H1 (cell line): ENCODE data around the gene CPPED1. TPM values are rescaled to one million over a fixed set of nuclear protein-coding genes. Genes with fewer than 3 reads are reported as not detected.

Source experiments
- CTCF ChIA-PET: fragments of 300-600 bp; sonication (Branson Sonifier 250); formaldehyde crosslinking; loops from one replicate; lab custom pipeline; 2021; ENCODE audit not compliant: partially characterized antibody; lab: Charles Lee
- POLR2A ChIA-PET: fragments of 300-600 bp; sonication (Branson Sonifier 250); formaldehyde crosslinking; loops from one replicate; lab custom pipeline; 2021; ENCODE audit warnings: inconsistent platforms; ENCODE audit not compliant: partially characterized antibody; lab: Charles Lee
- DNase-seq, 2 experiments: peaks; one replicate each; pipeline versions ENCODE4 v3.0.0 to v3.0.0-alpha.2; 2010 to 2022; ENCODE audit warnings: low spot score in 2 of 2, low read depth in 1 of 2, mixed read lengths in 1 of 2
- FAIRE-seq: peaks from 2 replicates; lab custom pipeline; 2011; peaks lifted over from hg19 to GRCh38; lab: Jason Lieb, UNC
- H2AFZ ChIP-seq: 2 replicates; pipeline ENCODE4 v1.8.1; 2012; ENCODE audit warnings: low read length, inconsistent platforms
- H2AK5ac ChIP-seq: 2 replicates; pipeline ENCODE4 v1.6.1; 2013; ENCODE audit warnings: low read depth, low read length
- H2BK120ac ChIP-seq: replicated peaks from 2 replicates; pipeline ENCODE3; 2013; ENCODE audit warnings: low read depth, low read length, inconsistent platforms
- H2BK12ac ChIP-seq: 2 replicates; pipeline ENCODE4 v1.6.1; 2013; ENCODE audit warnings: low read depth, low read length
- H2BK15ac ChIP-seq: 2 replicates; pipeline ENCODE4 v1.6.1; 2013; ENCODE audit warnings: low read length
- H2BK20ac ChIP-seq: 2 replicates; pipeline ENCODE4 v1.6.1; 2013; ENCODE audit warnings: low read length
- H2BK5ac ChIP-seq: 2 replicates; pipeline ENCODE4 v1.6.1; 2013; ENCODE audit warnings: low read depth, low read length
- H3K14ac ChIP-seq: 2 replicates; pipeline ENCODE4 v1.6.1; 2013; ENCODE audit warnings: inconsistent platforms; ENCODE audit not compliant: insufficient read length
- H3K18ac ChIP-seq: 2 replicates; pipeline ENCODE4 v1.6.1; 2013; ENCODE audit warnings: low read length; ENCODE audit errors: extremely low read depth
- H3K23ac ChIP-seq: 2 replicates; pipeline ENCODE4 v1.6.1; 2013; ENCODE audit warnings: inconsistent platforms; ENCODE audit not compliant: insufficient read length
- H3K23me2 ChIP-seq: 2 replicates; pipeline ENCODE4 v1.6.1; 2013; ENCODE audit warnings: low read depth, low read length
- H3K27ac ChIP-seq: 2 replicates; pipeline ENCODE4 v1.6.1; 2011; ENCODE audit warnings: low read depth, low read length, inconsistent platforms
- H3K27me3 ChIP-seq, 4 experiments: replicated peaks in 1 of 4; 1 replicate in 1 of 4; 2 replicates in 3 of 4; pipeline versions ENCODE4 v1.6.1 to v1.8.1; 2011 to 2013; ENCODE audit warnings: low read length in 3 of 4, mild to moderate bottlenecking in 3 of 4, inconsistent platforms in 2 of 4, mixed read lengths in 2 of 4, moderate library complexity in 1 of 4; ENCODE audit not compliant: control insufficient read depth in 3 of 4, insufficient read depth in 3 of 4; ENCODE audit errors: extremely low read depth in 1 of 4
- H3K36me3 ChIP-seq, 4 experiments: 2 replicates each; pipeline versions ENCODE4 v1.6.1 to v1.8.1; 2011 to 2013; ENCODE audit warnings: mild to moderate bottlenecking in 4 of 4, low read length in 3 of 4, moderate library complexity in 2 of 4, control low read depth in 1 of 4, inconsistent platforms in 1 of 4; ENCODE audit not compliant: insufficient read depth in 4 of 4, control insufficient read depth in 2 of 4
- H3K4ac ChIP-seq: replicated peaks from 2 replicates; pipeline ENCODE3; 2013; ENCODE audit warnings: low read length, low read depth, mixed read lengths, inconsistent platforms; ENCODE audit not compliant: insufficient read length
- H3K4me1 ChIP-seq, 4 experiments: replicated peaks in 1 of 4; 1 replicate in 1 of 4; 2 replicates in 3 of 4; pipeline versions ENCODE4 v1.6.1 to v1.8.1; 2011 to 2013; ENCODE audit warnings: low read length in 3 of 4, inconsistent platforms in 2 of 4, mixed read lengths in 1 of 4; ENCODE audit not compliant: insufficient read depth in 4 of 4, control insufficient read depth in 3 of 4
- H3K4me2 ChIP-seq, 2 experiments: 2 replicates each; pipeline versions ENCODE4 v1.6.1 to v1.8.1; 2011 to 2013; ENCODE audit warnings: low read depth in 2 of 2, low read length in 2 of 2, control low read depth in 1 of 2, inconsistent platforms in 1 of 2, mild to moderate bottlenecking in 1 of 2; ENCODE audit not compliant: insufficient read depth in 1 of 2
- H3K4me3 ChIP-seq, 4 experiments: fragments of 200-600, 300-600 bp in 1 of 4; sonication (generic), shearing (Covaris generic), sonication (Bioruptor Twin) in 1 of 4; 2 replicates each; pipeline versions ENCODE4 v1.5.1 to v1.8.1; 2011 to 2016; ENCODE audit warnings: low read length in 4 of 4, low read depth in 3 of 4, control low read depth in 2 of 4, inconsistent platforms in 2 of 4, mild to moderate bottlenecking in 2 of 4, mixed read lengths in 1 of 4, moderate library complexity in 1 of 4; ENCODE audit not compliant: insufficient read depth in 2 of 4; ENCODE audit errors: extremely low read depth in 1 of 4
- H3K56ac ChIP-seq: replicated peaks from 2 replicates; pipeline ENCODE3; 2013; ENCODE audit warnings: low read depth, mild to moderate bottlenecking, mixed read lengths, low read length, inconsistent platforms; ENCODE audit not compliant: insufficient read length
- H3K79me1 ChIP-seq: 2 replicates; pipeline ENCODE4 v1.6.1; 2013; ENCODE audit warnings: low read depth, low read length, control low read depth
- H3K79me2 ChIP-seq, 2 experiments: 2 replicates each; pipeline versions ENCODE4 v1.6.1 to v1.8.1; 2012 to 2013; ENCODE audit warnings: low read length in 2 of 2, mild to moderate bottlenecking in 2 of 2, inconsistent platforms in 1 of 2; ENCODE audit not compliant: insufficient read depth in 2 of 2, control insufficient read depth in 1 of 2
- H3K9ac ChIP-seq, 4 experiments: replicated peaks in 1 of 4; 1 replicate in 1 of 4; 2 replicates in 3 of 4; pipeline versions ENCODE4 v1.6.1 to v1.8.1; 2011 to 2013; ENCODE audit warnings: low read depth in 3 of 4, low read length in 3 of 4, control low read depth in 2 of 4, mild to moderate bottlenecking in 2 of 4, moderate library complexity in 2 of 4, inconsistent platforms in 1 of 4; ENCODE audit errors: extremely low read depth in 1 of 4
- H3K9me3 ChIP-seq, 2 experiments: 2 replicates each; pipeline versions ENCODE4 v1.6.1 to v1.8.1; 2012 to 2013; ENCODE audit warnings: mild to moderate bottlenecking in 2 of 2, moderate library complexity in 2 of 2, control low read depth in 1 of 2, inconsistent platforms in 1 of 2, low read depth in 1 of 2, low read length in 1 of 2, mixed read lengths in 1 of 2; ENCODE audit not compliant: insufficient read depth in 2 of 2
- H4K20me1 ChIP-seq, 2 experiments: replicated peaks in 1 of 2; 2 replicates each; pipeline versions ENCODE3 to v1.8.1; 2011 to 2013; ENCODE audit warnings: inconsistent platforms in 2 of 2, low read length in 2 of 2, mild to moderate bottlenecking in 1 of 2; ENCODE audit not compliant: insufficient read depth in 2 of 2, control insufficient read depth in 1 of 2
- H4K5ac ChIP-seq: 2 replicates; pipeline ENCODE4 v1.6.1; 2013; ENCODE audit warnings: low read length, low read depth, mixed read lengths, inconsistent platforms; ENCODE audit not compliant: insufficient read length
- H4K8ac ChIP-seq: 2 replicates; pipeline ENCODE4 v1.8.0; 2013; ENCODE audit warnings: mild to moderate bottlenecking, moderate library complexity, low read length, inconsistent platforms; ENCODE audit not compliant: insufficient read depth; ENCODE audit errors: extremely low read depth
- H4K91ac ChIP-seq: replicated peaks from 2 replicates; pipeline ENCODE3; 2013; ENCODE audit warnings: low read length, mixed read lengths, inconsistent platforms; ENCODE audit not compliant: insufficient read length
- BRCA1 ChIP-seq: IDR thresholded peaks from 2 replicates; pipeline ENCODE4 v1.6.1; 2012; ENCODE audit warnings: low read depth, low read length, improper control_type of control experiment
- FOSL1 ChIP-seq: IDR thresholded peaks from 2 replicates; pipeline ENCODE4 v1.6.1; 2011; ENCODE audit warnings: mild to moderate bottlenecking, low read depth, low read length, moderate library complexity; ENCODE audit not compliant: insufficient read depth
- GABPA ChIP-seq: IDR thresholded peaks from 2 replicates; pipeline ENCODE4 v1.6.1; 2011; ENCODE audit warnings: mild to moderate bottlenecking, low read length, moderate library complexity, borderline replicate concordance; ENCODE audit not compliant: insufficient read depth
- GTF2F1 ChIP-seq: IDR thresholded peaks from 2 replicates; pipeline ENCODE4 v1.6.1; 2012; ENCODE audit warnings: low read depth, low read length, improper control_type of control experiment, borderline replicate concordance
- HDAC2 ChIP-seq, 2 experiments: fragments of 300-600 bp in 1 of 2; sonication (generic) in 1 of 2; IDR thresholded peaks; 2 replicates each; pipeline ENCODE4 v1.6.1; 2011 to 2012; ENCODE audit warnings: low read depth in 2 of 2, low read length in 2 of 2, mild to moderate bottlenecking in 2 of 2, moderate library complexity in 2 of 2, borderline replicate concordance in 1 of 2, inconsistent platforms in 1 of 2
- KDM4A ChIP-seq: IDR thresholded peaks from one replicate; pipeline ENCODE4 v1.7.1; 2012; ENCODE audit warnings: low read depth, mild to moderate bottlenecking, moderate library complexity, low read length, inconsistent platforms; ENCODE audit not compliant: severe bottlenecking
- MAFK ChIP-seq: IDR thresholded peaks from 2 replicates; pipeline ENCODE4 v1.6.1; 2012; ENCODE audit warnings: low read depth, mild to moderate bottlenecking, improper control_type of control experiment, low read length
- NANOG ChIP-seq: IDR thresholded peaks from 2 replicates; pipeline ENCODE4 v1.6.1; 2011; ENCODE audit warnings: low read length, low read depth, mild to moderate bottlenecking, inconsistent platforms; ENCODE audit not compliant: insufficient read depth, poor library complexity, severe bottlenecking
- POLR2AphosphoS5 ChIP-seq: IDR thresholded peaks from 2 replicates; pipeline ENCODE4 v1.6.1; 2011; ENCODE audit warnings: low read depth, low read length
- POU5F1 ChIP-seq: IDR thresholded peaks from 2 replicates; pipeline ENCODE4 v1.6.1; 2011; ENCODE audit warnings: low read depth, mild to moderate bottlenecking, low read length, moderate library complexity
- RBBP5 ChIP-seq: IDR thresholded peaks from 2 replicates; pipeline ENCODE4 v1.7.1; 2012; ENCODE audit warnings: low read depth, mild to moderate bottlenecking, inconsistent platforms, low read length, moderate library complexity, borderline replicate concordance
- SAP30 ChIP-seq: fragments of 300-600 bp; sonication (generic); IDR thresholded peaks from 2 replicates; pipeline ENCODE4 v1.7.1; 2012; ENCODE audit warnings: low read length, moderate library complexity, mild to moderate bottlenecking, inconsistent platforms; ENCODE audit not compliant: insufficient read depth, insufficient replicate concordance
- SIRT6 ChIP-seq: IDR thresholded peaks from one replicate; pipeline ENCODE4 v1.7.1; 2012; ENCODE audit warnings: low read length, inconsistent platforms
- SP4 ChIP-seq: IDR thresholded peaks from 2 replicates; pipeline ENCODE4 v1.6.1; 2012; ENCODE audit warnings: low read length, inconsistent platforms
- YY1 ChIP-seq: IDR thresholded peaks from 2 replicates; pipeline ENCODE4 v1.6.1; 2011; ENCODE audit warnings: low read depth, mild to moderate bottlenecking, low read length
- WGBS, 2 experiments: shearing (Covaris generic) in 1 of 2; methylation state at CpG; one replicate each; pipeline versions ENCODE4 v1.1.6 to v1.1.7; 2013 to 2015; ENCODE audit warnings: low lambda C conversion rate in 2 of 2, mixed read lengths in 2 of 2, inconsistent platforms in 1 of 2, low coverage in 1 of 2, missing lambda C conversion rate in 1 of 2; ENCODE audit not compliant: insufficient replicate concordance in 2 of 2, insufficient coverage in 1 of 2, insufficient read length in 1 of 2; ENCODE audit errors: extremely low coverage in 1 of 2, missing lambda C conversion rate in 1 of 2; 5-methylcytosine and 5-hydroxymethylcytosine counted together
- polyA plus RNA-seq, 7 experiments: library from polyadenylated mRNA; depleted of rRNA in 3 of 7; stranded (reverse) in 5 of 7; unstranded in 2 of 7; fragments of >200 nt in 5 of 7; fragments of 200-250 nt in 2 of 7; gene quantifications; 1 replicate in 5 of 7; 2 replicates in 1 of 7; 4 replicates in 1 of 7; pipeline versions ENCODE4 v1.2.1 to v1.2.3, GENCODE V29; 2011 to 2013; ENCODE audit warnings: missing spikeins in 2 of 7, mixed read lengths in 2 of 7
- total RNA-seq: library from RNA; stranded (reverse); fragmentation: NEBNext Ultra II Directional; extraction: Animal tissue kit (Norgen Biotek cat#: 25700); gene quantifications from 2 replicates; pipeline ENCODE4 v1.2.1, GENCODE V29; 2021

Gene CPPED1
- total and polyA plus RNA-seq, 2 of the 8 experiments (the other 6 are each of a cell fraction or from before 2014, with no cell fraction given): 3.5 to 11.2 TPM

DNA sequence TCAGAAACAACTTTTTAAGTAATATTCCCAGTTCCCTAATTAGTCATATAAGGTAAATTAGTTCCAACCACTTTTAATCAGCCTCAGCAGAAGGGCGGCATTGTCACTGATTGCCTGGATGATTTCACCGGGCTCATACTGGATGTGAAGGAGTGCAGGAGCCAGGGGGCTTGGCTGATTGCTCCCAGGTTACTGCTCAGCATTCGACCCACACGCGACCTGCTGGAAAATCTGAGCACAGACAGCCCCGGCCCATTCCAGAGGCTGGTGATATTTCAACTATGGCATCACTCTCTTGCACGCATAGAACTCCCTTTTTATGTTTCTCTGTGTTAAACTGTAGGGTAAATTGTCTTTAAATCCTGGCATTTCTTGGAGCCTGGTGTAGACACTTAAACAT lies 34.2 kb downstream of the CPPED1 start:
- H2AFZ ChIP-seq: no peak overlapping the region
- peaks cover 0 to 4% of the 10 kb centered on the region in 2 experiments for H4K20me1 ChIP-seq
- H3K4me1 ChIP-seq: no peaks in the 10 kb centered on the region
- WGBS, 2 experiments: 89% methylated on average over 7 of the region's 7 CpGs; no CpG with 5 or more reads in 1 of the 2 experiments
- no peaks in the 10 kb centered on the region; a peak in 1 of 4 replicates for H3K79me2 ChIP-seq
- no peak overlapping the region for H2BK12ac ChIP-seq
- H3K23ac ChIP-seq: no peak overlapping the region
- no peak overlapping the region for H4K5ac ChIP-seq
- ChIA-PET POLR2A (no interaction called here), CTCF (no interaction called here)
- no peak overlapping the region for H2BK15ac ChIP-seq
- no peak overlapping the region for H4K91ac ChIP-seq
- no peaks in the 10 kb centered on the region for H3K27me3 ChIP-seq
- H2BK5ac ChIP-seq: no peak overlapping the region
- no peak overlapping the region for H3K4me3 ChIP-seq
- H2BK20ac ChIP-seq: no peak overlapping the region
- H3K18ac ChIP-seq: no peak overlapping the region
- H3K4me2 ChIP-seq: no peak overlapping the region
- no peak for DNase-seq
- no peaks in the 10 kb centered on the region for H3K23me2 ChIP-seq
- H3K79me1 ChIP-seq: no peaks in the 10 kb centered on the region
- H3K9ac ChIP-seq: no peak overlapping the region
- H3K36me3 ChIP-seq: no peaks in the 10 kb centered on the region
- no peak overlapping the region for H3K27ac ChIP-seq
- 0 out of 2 replicates have a peak overlapping the region, but pooled peaks have one; percentile 19 for H4K8ac ChIP-seq
- H3K56ac ChIP-seq: no peak overlapping the region
- H3K4ac ChIP-seq: no peak overlapping the region
- H2AK5ac ChIP-seq: no peak overlapping the region
- no peak overlapping the region for H3K14ac ChIP-seq
- no peak overlapping the region for H2BK120ac ChIP-seq
- no peak for FAIRE-seq
- no peaks in the 10 kb centered on the region for H3K9me3 ChIP-seq
- TF ChIP-seq POLR2AphosphoS5 (no peak), SAP30 (no peak), MAFK (no peak), RBBP5 (no peak), KDM4A (no peak), YY1 (no peak), SP4 (no peak), GTF2F1 (no peak), SIRT6 (no peak), BRCA1 (no peak), HDAC2 (IDR thresholded peaks at IDR 0.05; ENCODE audit: borderline replicate concordance in 1 of 2, low read depth in 2 of 2, low read length in 2 of 2) (no peak), POU5F1 (no peak), GABPA (no peak), NANOG (no peak), FOSL1 (no peak)
